C4-2B (cell line): ENCODE results near the gene DICER1.

Experiments used
- H3K27ac ChIP-seq: fragments of 450-650 bp; 2 replicates; pipeline ENCODE4 v1.5.1; 2017
- CTCF ChIP-seq: fragments of 450-650 bp; conservative IDR thresholded peaks from 2 replicates; pipeline ENCODE4 v1.5.1; 2017; ENCODE audit warnings: mild to moderate bottlenecking
- ZFX ChIP-seq: fragments of 450-650 bp; IDR thresholded peaks from 2 replicates; pipeline ENCODE4 v1.6.1; 2017

DICER1 gene

DNA sequence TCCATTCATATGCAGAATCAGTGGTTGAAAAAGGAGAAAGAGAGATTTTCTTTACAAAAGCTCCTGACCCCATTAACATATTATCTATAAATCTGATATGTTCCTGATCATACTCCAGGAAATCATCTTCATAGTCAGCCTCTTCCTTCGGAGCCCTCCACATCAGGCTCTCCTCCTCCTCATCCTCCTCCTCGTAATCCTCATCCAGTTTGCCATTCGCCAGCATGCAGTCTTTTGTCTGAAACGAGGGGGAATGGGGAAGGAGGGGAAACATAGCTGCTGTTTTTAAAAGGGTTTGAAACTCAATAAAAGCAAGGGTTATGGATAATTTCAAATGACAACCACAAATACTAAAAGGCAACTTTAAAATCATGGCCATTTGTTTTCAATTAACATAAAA lies 60.9 kb downstream of the DICER1 start:
- TF ChIP-seq ZFX (no peak), CTCF (no peak)
- no peak overlapping the region for H3K27ac ChIP-seq

GRCh38 chr14:95095996-95096395 lies 61.3 kb downstream of the DICER1 start:
- TF ChIP-seq ZFX: no peak
- no peak for TF ChIP-seq CTCF
- no peak overlapping the region for H3K27ac ChIP-seq

DNA sequence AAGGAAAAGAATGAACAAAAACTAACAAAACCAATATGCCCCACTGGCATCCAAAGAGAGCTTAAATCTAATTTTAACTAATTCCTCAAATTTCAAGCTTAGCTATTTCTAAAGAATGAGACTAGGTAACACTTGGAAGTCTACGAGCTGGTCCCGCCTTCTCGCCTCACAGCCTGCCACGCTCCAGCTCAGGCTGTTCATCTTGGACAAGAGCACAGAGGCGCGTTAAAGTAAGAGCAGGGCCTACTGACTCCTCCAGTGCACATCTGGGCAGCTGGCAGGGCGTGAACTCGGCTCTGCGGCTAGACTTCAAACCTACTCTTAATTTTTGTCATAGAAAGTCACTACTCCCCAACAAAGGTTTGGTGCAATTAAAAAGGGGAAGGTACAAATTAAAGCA lies 64.6 kb downstream of the DICER1 start:
- no peak for TF ChIP-seq ZFX
- TF ChIP-seq CTCF: no peak
- no peak overlapping the region for H3K27ac ChIP-seq

- TF ChIP-seq ZFX (no peak), CTCF (no peak)
- no peak overlapping the region for H3K27ac ChIP-seq
Observed at GRCh38 chr14:95091581-95091980, 65.7 kb downstream of the DICER1 start.

GRCh38 chr14:95088665-95089064 lies 68.7 kb downstream of the DICER1 start:
- TF ChIP-seq ZFX: no peak
- no peak for TF ChIP-seq CTCF
- no peak overlapping the region for H3K27ac ChIP-seq

- H3K27ac ChIP-seq: no peak overlapping the region
- TF ChIP-seq ZFX (no peak), CTCF (no peak)
Observed at GRCh38 chr14:95087619-95088018, 69.7 kb downstream of the DICER1 start.

DNA sequence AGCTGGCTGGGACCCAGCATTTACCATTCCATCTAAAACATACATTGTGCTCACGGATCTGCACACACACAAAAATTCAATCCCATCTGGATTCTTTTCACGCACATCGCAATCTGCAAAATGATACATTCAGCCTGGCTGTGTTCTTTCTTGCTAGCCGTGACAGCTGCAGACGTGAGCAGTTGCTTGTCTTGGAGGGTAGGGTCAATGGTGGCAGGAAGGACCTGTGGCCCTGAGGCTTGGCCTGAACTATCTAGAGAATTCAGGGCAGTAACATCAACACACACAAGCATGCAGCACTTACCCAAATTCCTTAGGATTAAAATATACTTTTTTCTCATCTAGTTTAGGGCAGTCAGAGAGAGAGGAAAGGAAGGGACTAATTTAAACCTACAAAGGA lies 72.0 kb downstream of the DICER1 start:
- no peak overlapping the region for H3K27ac ChIP-seq
- no peak for TF ChIP-seq CTCF
